Heart left ventricle (tissue), 13 donors: ENCODE data around the gene ZFAND3.

Experiments
- CTCF ChIP-seq, 12 donors: fragments of 200-600 bp; sonication (generic) in 4 of 12; IDR thresholded peaks; one replicate each; pipeline versions ENCODE4 v1.5.0 to v1.8.0; 2018 to 2022; ENCODE audit warnings: antibody characterized with exemption in 12 of 12, mild to moderate bottlenecking in 5 of 12
- POLR2A ChIP-seq, 2 donors: fragments of 450-650 bp; IDR thresholded peaks; one replicate each; pipeline ENCODE4 v1.6.1; 2017; ENCODE audit warnings: antibody characterized with exemption in 2 of 2, mild to moderate bottlenecking in 2 of 2, moderate library complexity in 2 of 2
- donor health status: ischemic (EF 13 %, LVEDD 7.1; RV severe dilation, severe dysfunction).
- donor health status: DM: no; HTN: yes; CAD: no.
- donor health status: DM: no; HTN: no; CAD: no.
- donor health status: ischemic (EF 25% LVEDD 6.9; RV normal size, moderate dysfunction).
- donor health status: ischemic (EF 25% LVEDD 5.7; RV mildly dilated, moderate dysfunction).
- donor health status: ischemic (EF 35%, LVEDD 5.7; RV mildly dilated, moderate dysfunction).
- donor health status: nonischemic (EF 11% LVEDD 7.7; RV severe dilation, severe dysfunction).
- donor health status: DM: yes; HTN: yes; CAD: no.
- donor health status: PGD.
- donor health status: ischemic (EF 29% LVEDD 5.4; RV normal size, mild dysfunction).
- donor health status: nonischemic (EF 23%, LVEDD 6.1; RV moderate dilation, normal function).

GRCh38 chr6:37988696-37989095 is 169.2 kb downstream of the ZFAND3 start:
- TF ChIP-seq CTCF (IDR thresholded peaks at IDR 0.05) = no peak
- no peak for TF ChIP-seq POLR2A (IDR thresholded peaks at IDR 0.05)
